Activated T-helper 2 cell treated with anti-CD3 and anti-CD28 coated beads, Interferon-gamma antibody, Interleukin-2, Interleukin-4, amounts not matched to agents 10 μg/mL and 5 μg/mL and 100 μg/mL, durations not matched to agents 14 hours and 24 hours and 36 hours (primary cell): ENCODE results near the gene CD79B. TPM values are rescaled to one million over a fixed set of nuclear protein-coding genes. Genes with fewer than 3 reads are reported as not detected.
"Not testable (repeated sequence)": the region's sequence is repeated elsewhere in the genome, so short reads cannot be mapped to it uniquely, and the experiment has no call there.

ENCODE experiments used
- DNase-seq: peaks from one replicate; pipeline ENCODE4 v3.0.0; 2021; ENCODE audit warnings: low spot score
- H3K27ac Mint-ChIP-seq: one replicate; pipeline ENCODE4 v1.8.0; 2021; ENCODE audit warnings: mixed read lengths
- H3K27me3 Mint-ChIP-seq: one replicate; pipeline ENCODE4 v1.8.0; 2021; ENCODE audit warnings: low read depth, mixed read lengths
- H3K36me3 Mint-ChIP-seq: one replicate; pipeline ENCODE4 v1.8.0; 2021; ENCODE audit warnings: low read depth, mixed read lengths
- H3K4me1 Mint-ChIP-seq: one replicate; pipeline ENCODE4 v1.8.0; 2021; ENCODE audit warnings: low read depth, mixed read lengths
- H3K4me3 Mint-ChIP-seq: one replicate; pipeline ENCODE4 v1.8.0; 2021; ENCODE audit warnings: low read depth, mild to moderate bottlenecking, moderate library complexity, mixed read lengths
- H3K9me3 Mint-ChIP-seq: one replicate; pipeline ENCODE4 v1.8.0; 2021; ENCODE audit warnings: mixed read lengths
- intact Hi-C: fragments of 100-400 bp; cut with micrococcal nuclease; formaldehyde crosslinking; loops from one replicate; pipeline ENCODE4 v1.15.1; 2023
- total RNA-seq: library from RNA; stranded (reverse); gene quantifications from 2 replicates; pipeline ENCODE4 v1.2.3, GENCODE V29; 2022

CD79B gene
- total RNA-seq, 1 donor from 2014 or later = 33.2 TPM

- Mint-ChIP-seq H3K27me3 (peaks cover 16% of the 10 kb centered on the region), H3K4me3 (no peak overlapping the region), H3K4me1 (peaks cover 4% of the 10 kb centered on the region), H3K9me3 (no peaks in the 10 kb centered on the region), H3K36me3 (no peaks in the 10 kb centered on the region), H3K27ac (no peak overlapping the region)
- no peak for DNase-seq
- intact Hi-C loops = no loop called here
Measured at GRCh38 chr17:63910096-63910495, 22.0 kb downstream of the CD79B start.

GRCh38 chr17:63909586-63909985 lies 22.5 kb downstream of the CD79B start:
- H3K27ac Mint-ChIP-seq, H3K4me3 Mint-ChIP-seq, intact Hi-C loops, H3K4me1 Mint-ChIP-seq, H3K9me3 Mint-ChIP-seq, DNase-seq, H3K36me3 Mint-ChIP-seq: not testable (repeated sequence)
- H3K27me3 Mint-ChIP-seq = peaks cover 16% of the 10 kb centered on the region

- H3K27ac Mint-ChIP-seq, H3K4me1 Mint-ChIP-seq, H3K4me3 Mint-ChIP-seq, intact Hi-C loops, H3K36me3 Mint-ChIP-seq, H3K9me3 Mint-ChIP-seq, DNase-seq: not testable (repeated sequence)
- H3K27me3 Mint-ChIP-seq = peaks cover 18% of the 10 kb centered on the region
Measured at GRCh38 chr17:63907161-63907778, 24.9 kb downstream of the CD79B start.

GRCh38 chr17:63904796-63905195 lies 27.3 kb downstream of the CD79B start:
- intact Hi-C loops, H3K9me3 Mint-ChIP-seq, DNase-seq, H3K4me1 Mint-ChIP-seq, H3K27ac Mint-ChIP-seq, H3K36me3 Mint-ChIP-seq, H3K4me3 Mint-ChIP-seq: not testable (repeated sequence)
- H3K27me3 Mint-ChIP-seq = peaks cover 21% of the 10 kb centered on the region

GRCh38 chr17:63903787-63904201 lies 28.3 kb downstream of the CD79B start:
- intact Hi-C loops, H3K9me3 Mint-ChIP-seq, H3K36me3 Mint-ChIP-seq, H3K4me3 Mint-ChIP-seq, DNase-seq, H3K27ac Mint-ChIP-seq: not testable (repeated sequence)
- Mint-ChIP-seq H3K4me1 (peaks cover 10% of the 10 kb centered on the region), H3K27me3 (peaks cover 14% of the 10 kb centered on the region)

- H3K27me3 Mint-ChIP-seq, intact Hi-C loops, H3K9me3 Mint-ChIP-seq, H3K4me3 Mint-ChIP-seq, DNase-seq, H3K36me3 Mint-ChIP-seq, H3K27ac Mint-ChIP-seq: not testable (repeated sequence)
- H3K4me1 Mint-ChIP-seq = peaks cover 10% of the 10 kb centered on the region
Measured at GRCh38 chr17:63901971-63902370, 30.2 kb downstream of the CD79B start.

- H3K9me3 Mint-ChIP-seq, intact Hi-C loops, H3K27ac Mint-ChIP-seq, H3K4me3 Mint-ChIP-seq, H3K27me3 Mint-ChIP-seq, DNase-seq, H3K36me3 Mint-ChIP-seq: not testable (repeated sequence)
- H3K4me1 Mint-ChIP-seq = peaks cover 10% of the 10 kb centered on the region
Measured at GRCh38 chr17:63898899-63899798, 33.0 kb downstream of the CD79B start.

GRCh38 chr17:63896524-63897354 lies 35.4 kb downstream of the CD79B start, which contains the start of gene CSH1:
TSS of gene CSH1 (minus strand) at chr17:63896574. CDS start at chr17:63896511, 63 bp downstream.
- H3K4me1 Mint-ChIP-seq, H3K9me3 Mint-ChIP-seq, H3K36me3 Mint-ChIP-seq, intact Hi-C loops, H3K4me3 Mint-ChIP-seq, DNase-seq, H3K27ac Mint-ChIP-seq: not testable (repeated sequence)
- peaks cover 21% of the 10 kb centered on the region for H3K27me3 Mint-ChIP-seq

GRCh38 chr17:63894821-63895220 lies 37.3 kb downstream of the CD79B start:
- DNase-seq, H3K9me3 Mint-ChIP-seq, H3K36me3 Mint-ChIP-seq, H3K4me1 Mint-ChIP-seq, H3K27ac Mint-ChIP-seq, H3K4me3 Mint-ChIP-seq, intact Hi-C loops: not testable (repeated sequence)
- H3K27me3 Mint-ChIP-seq = peaks cover 23% of the 10 kb centered on the region

- not testable (repeated sequence) for H3K4me1 Mint-ChIP-seq, H3K4me3 Mint-ChIP-seq
Measured at GRCh38 chr17:63894021-63894420, 38.1 kb downstream of the CD79B start.

GRCh38 chr17:63892316-63893037 lies 39.7 kb downstream of the CD79B start:
- peaks cover 29% of the 10 kb centered on the region for H3K27me3 Mint-ChIP-seq
- H3K36me3 Mint-ChIP-seq, H3K4me3 Mint-ChIP-seq, H3K27ac Mint-ChIP-seq, H3K4me1 Mint-ChIP-seq, H3K9me3 Mint-ChIP-seq, intact Hi-C loops, DNase-seq: not testable (repeated sequence)

More at GRCh38 chr17:63894021-63894420, 38.1 kb downstream of the CD79B start:
- H3K27ac Mint-ChIP-seq, H3K9me3 Mint-ChIP-seq, DNase-seq, intact Hi-C loops, H3K36me3 Mint-ChIP-seq: not testable (repeated sequence)
- peaks cover 25% of the 10 kb centered on the region for H3K27me3 Mint-ChIP-seq
